Measurements from ENCODE around the gene LGI1. TPM values are rescaled to one million over a fixed set of nuclear protein-coding genes. Genes with fewer than 3 reads are reported as not detected.
"Not testable (repeated sequence)": the region's sequence is repeated elsewhere in the genome, so short reads cannot be mapped to it uniquely, and the experiment has no call there.

LGI1 gene
- total RNA-seq, 1 donor from 2014 or later, result not detected

GRCh38 chr10:93827056-93827804, 69.5 kb downstream of the LGI1 start:
- no peak for ATAC-seq (ENCODE audit: low read depth)
- no peak for TF ChIP-seq CTCF (IDR thresholded peaks at IDR 0.05)
- intact Hi-C loops (cut with micrococcal nuclease), result no loop called here
- no peak for DNase-seq
- no peaks in the 10 kb centered on the region for H3K4me1 Mint-ChIP-seq
- no peak overlapping the region for H3K27ac Mint-ChIP-seq
- no peaks in the 10 kb centered on the region for H3K27me3 Mint-ChIP-seq
- H3K9me3 Mint-ChIP-seq, result peaks cover 3% of the 10 kb centered on the region
- H3K4me3 Mint-ChIP-seq, result no peak overlapping the region
- POLR2A ChIA-PET, result no interaction called here
- CTCF ChIA-PET, result interaction anchor here (1.5 kb wide), 1 partner anchor 9 kb away, joined by 4 read pairs; no protein-coding TSS in a partner anchor
- no peaks in the 10 kb centered on the region for H3K36me3 Mint-ChIP-seq (ENCODE audit: low read depth)

- intact Hi-C loops (cut with micrococcal nuclease); H3K4me3 Mint-ChIP-seq; H3K36me3 Mint-ChIP-seq (ENCODE audit: low read depth); ATAC-seq (ENCODE audit: low read depth); H3K9me3 Mint-ChIP-seq; H3K27me3 Mint-ChIP-seq; DNase-seq; H3K27ac Mint-ChIP-seq; H3K4me1 Mint-ChIP-seq; CTCF ChIA-PET: not testable (repeated sequence)
- POLR2A ChIA-PET, result interaction anchor here (0.5 kb wide), 1 partner anchor 21 kb away, joined by 5 read pairs; no protein-coding TSS in a partner anchor
Measured at GRCh38 chr10:93831065-93831464, 73.3 kb downstream of the LGI1 start.

- no peak overlapping the region for H3K4me3 Mint-ChIP-seq
- POLR2A ChIA-PET, result interaction anchor here (0.6 kb wide), 1 partner anchor 35 kb away, joined by 6 read pairs; no protein-coding TSS in a partner anchor
- no peak overlapping the region for H3K27ac Mint-ChIP-seq
- CTCF ChIA-PET, result no interaction called here
- no peaks in the 10 kb centered on the region for H3K36me3 Mint-ChIP-seq (ENCODE audit: low read depth)
- DNase-seq (no peak), ATAC-seq (ENCODE audit: low read depth) (no peak)
- H3K4me1 Mint-ChIP-seq, result no peaks in the 10 kb centered on the region
- peaks cover 16% of the 10 kb centered on the region for H3K27me3 Mint-ChIP-seq
- intact Hi-C loops (cut with micrococcal nuclease), result no loop called here
- TF ChIP-seq CTCF (IDR thresholded peaks at IDR 0.05), result no peak
- H3K9me3 Mint-ChIP-seq, result peaks cover 6% of the 10 kb centered on the region
Measured at GRCh38 chr10:93835770-93836169, 78.0 kb downstream of the LGI1 start.

- H3K4me3 Mint-ChIP-seq, result no peak overlapping the region
- H3K9me3 Mint-ChIP-seq, result peaks cover 6% of the 10 kb centered on the region
- H3K4me1 Mint-ChIP-seq, result no peaks in the 10 kb centered on the region
- DNase-seq, result no peak
- ChIA-PET POLR2A (no interaction called here), CTCF (no interaction called here)
- intact Hi-C loops (cut with micrococcal nuclease), result no loop called here
- H3K36me3 Mint-ChIP-seq (ENCODE audit: low read depth), result no peaks in the 10 kb centered on the region
- no peak for ATAC-seq (ENCODE audit: low read depth)
- H3K27me3 Mint-ChIP-seq, result peaks cover 16% of the 10 kb centered on the region
- no peak for TF ChIP-seq CTCF (IDR thresholded peaks at IDR 0.05)
- no peak overlapping the region for H3K27ac Mint-ChIP-seq
Measured at GRCh38 chr10:93837822-93838221, 80.1 kb downstream of the LGI1 start.

GRCh38 chr10:93838278-93838677, 80.5 kb downstream of the LGI1 start:
- intact Hi-C loops (cut with micrococcal nuclease), result no loop called here
- H3K9me3 Mint-ChIP-seq, result peaks cover 5% of the 10 kb centered on the region
- no peak for TF ChIP-seq CTCF (IDR thresholded peaks at IDR 0.05)
- no peak overlapping the region for H3K27ac Mint-ChIP-seq
- H3K4me3 Mint-ChIP-seq, result no peak overlapping the region
- DNase-seq, result no peak
- CTCF ChIA-PET, result no interaction called here
- peaks cover 16% of the 10 kb centered on the region for H3K27me3 Mint-ChIP-seq
- H3K4me1 Mint-ChIP-seq, result no peaks in the 10 kb centered on the region
- POLR2A ChIA-PET, result no interaction called here
- no peak for ATAC-seq (ENCODE audit: low read depth)
- H3K36me3 Mint-ChIP-seq (ENCODE audit: low read depth), result no peaks in the 10 kb centered on the region
